H9 (cell line): Measurements from ENCODE around the gene CHRDL1. TPM values are rescaled to one million over a fixed set of nuclear protein-coding genes. Genes with fewer than 3 reads are reported as not detected.

Source experiments
- DNase-seq: peaks from one replicate; pipeline ENCODE4 v3.0.0-alpha.2; 2017
- H2AFZ ChIP-seq: one replicate; pipeline ENCODE4 v1.6.1; 2013; ENCODE audit warnings: mild to moderate bottlenecking, low read length, control low read depth, moderate library complexity
- H2AK5ac ChIP-seq: 2 replicates; pipeline ENCODE4 v1.6.1; 2013; ENCODE audit warnings: low read length, control low read depth, mixed read lengths; ENCODE audit not compliant: insufficient read length
- H2BK120ac ChIP-seq: one replicate; pipeline ENCODE4 v1.6.1; 2013; ENCODE audit warnings: low read depth, mild to moderate bottlenecking, low read length, control low read depth, inconsistent platforms; ENCODE audit not compliant: poor library complexity, severe bottlenecking
- H2BK12ac ChIP-seq: 2 replicates; pipeline ENCODE4 v1.6.1; 2013; ENCODE audit warnings: low read length, control low read depth, mixed read lengths, low read depth; ENCODE audit not compliant: insufficient read length
- H2BK15ac ChIP-seq: 2 replicates; pipeline ENCODE4 v1.6.1; 2013; ENCODE audit warnings: low read depth, low read length, control low read depth
- H2BK20ac ChIP-seq: one replicate; pipeline ENCODE4 v1.6.1; 2013; ENCODE audit warnings: low read depth, mild to moderate bottlenecking, low read length, control low read depth, inconsistent platforms; ENCODE audit not compliant: poor library complexity, severe bottlenecking
- H2BK5ac ChIP-seq: 2 replicates; pipeline ENCODE4 v1.6.1; 2013; ENCODE audit warnings: low read length, control low read depth, mixed read lengths; ENCODE audit not compliant: insufficient read length
- H3K14ac ChIP-seq: 2 replicates; pipeline ENCODE4 v1.6.1; 2013; ENCODE audit warnings: low read length, control low read depth; ENCODE audit not compliant: insufficient read depth
- H3K18ac ChIP-seq: 2 replicates; pipeline ENCODE4 v1.6.1; 2013; ENCODE audit warnings: low read depth, mild to moderate bottlenecking, mixed read lengths, low read length, control low read depth; ENCODE audit not compliant: insufficient read length
- H3K23ac ChIP-seq: 2 replicates; pipeline ENCODE4 v1.6.1; 2013; ENCODE audit warnings: low read length, control low read depth, mixed read lengths, low read depth; ENCODE audit not compliant: insufficient read length
- H3K23me2 ChIP-seq: 2 replicates; pipeline ENCODE4 v1.6.1; 2013; ENCODE audit warnings: low read depth, mild to moderate bottlenecking, mixed read lengths, low read length, control low read depth; ENCODE audit not compliant: insufficient read length, poor library complexity, severe bottlenecking
- H3K27ac ChIP-seq: 2 replicates; pipeline ENCODE4 v1.5.1; 2013; ENCODE audit warnings: low read length, control low read depth, mixed read lengths, low read depth; ENCODE audit not compliant: insufficient read length
- H3K27me3 ChIP-seq: 2 replicates; pipeline ENCODE4 v1.6.1; 2013; ENCODE audit warnings: low read length, control low read depth, inconsistent platforms; ENCODE audit not compliant: insufficient read depth
- H3K4ac ChIP-seq: 2 replicates; pipeline ENCODE4 v1.6.1; 2013; ENCODE audit warnings: low read depth, mild to moderate bottlenecking, control low read depth, inconsistent platforms, low read length, moderate library complexity
- H3K4me1 ChIP-seq: 2 replicates; pipeline ENCODE4 v1.6.1; 2013; ENCODE audit warnings: low read length, control low read depth, inconsistent platforms; ENCODE audit not compliant: insufficient read depth
- H3K4me2 ChIP-seq: 2 replicates; pipeline ENCODE4 v1.6.1; 2013; ENCODE audit warnings: low read length, control low read depth, mixed read lengths; ENCODE audit not compliant: insufficient read length, insufficient read depth
- H3K56ac ChIP-seq: 2 replicates; pipeline ENCODE4 v1.6.1; 2013; ENCODE audit warnings: low read depth, mild to moderate bottlenecking, mixed read lengths, low read length, control low read depth; ENCODE audit not compliant: insufficient read length
- H3K79me1 ChIP-seq: 2 replicates; pipeline ENCODE4 v1.6.1; 2013; ENCODE audit warnings: low read depth, mild to moderate bottlenecking, moderate library complexity, low read length, control low read depth, inconsistent platforms; ENCODE audit not compliant: insufficient read depth, poor library complexity, severe bottlenecking
- H3K79me2 ChIP-seq: 2 replicates; pipeline ENCODE4 v1.6.1; 2013; ENCODE audit warnings: low read length, control low read depth, inconsistent platforms; ENCODE audit not compliant: insufficient read depth
- H3K9ac ChIP-seq: 2 replicates; pipeline ENCODE4 v1.6.1; 2013; ENCODE audit warnings: low read length, control low read depth, mixed read lengths; ENCODE audit not compliant: insufficient read length; ENCODE audit errors: extremely low read depth
- H3K9me3 ChIP-seq: one replicate; pipeline ENCODE4 v1.6.1; 2013; ENCODE audit warnings: low read depth, low read length, inconsistent platforms; ENCODE audit not compliant: control insufficient read depth
- H3T11ph ChIP-seq: one replicate; pipeline ENCODE4 v1.6.1; 2013; ENCODE audit warnings: mild to moderate bottlenecking, low read length, control low read depth, inconsistent platforms
- H4K20me1 ChIP-seq: one replicate; pipeline ENCODE4 v1.6.1; 2013; ENCODE audit not compliant: control insufficient read depth, insufficient read length, insufficient read depth
- H4K5ac ChIP-seq: 2 replicates; pipeline ENCODE4 v1.6.1; 2013; ENCODE audit warnings: low read depth, mild to moderate bottlenecking, mixed read lengths, low read length, control low read depth; ENCODE audit not compliant: insufficient read length
- H4K8ac ChIP-seq: replicated peaks from 2 replicates; pipeline ENCODE4 v1.6.1; 2013; ENCODE audit warnings: low read length, control low read depth, mixed read lengths, low read depth; ENCODE audit not compliant: insufficient read length
- H4K91ac ChIP-seq: 2 replicates; pipeline ENCODE4 v1.6.1; 2013; ENCODE audit warnings: low read depth, mild to moderate bottlenecking, moderate library complexity, mixed read lengths, low read length, control low read depth; ENCODE audit not compliant: insufficient read length
- H3K27ac Mint-ChIP-seq, 3 experiments: 2 replicates in 2 of 3; 3 replicates in 1 of 3; pipeline ENCODE4 v1.8.0; 2020 to 2021; ENCODE audit warnings: mixed read lengths in 3 of 3, mild to moderate bottlenecking in 1 of 3, moderate library complexity in 1 of 3
- H3K27me3 Mint-ChIP-seq: 2 replicates; pipeline ENCODE4 v1.8.0; 2021; ENCODE audit warnings: low read depth, mild to moderate bottlenecking, moderate library complexity, mixed read lengths
- H3K36me3 Mint-ChIP-seq, 3 experiments: 2 replicates in 2 of 3; 3 replicates in 1 of 3; pipeline ENCODE4 v1.8.0; 2020 to 2021; ENCODE audit warnings: low read depth in 3 of 3, mixed read lengths in 3 of 3; ENCODE audit not compliant: insufficient read depth in 1 of 3
- H3K4me1 Mint-ChIP-seq, 2 experiments: 2 replicates each; pipeline ENCODE4 v1.8.0; 2020; ENCODE audit warnings: mixed read lengths in 2 of 2
- H3K4me3 Mint-ChIP-seq, 2 experiments: 2 replicates in 1 of 2; 3 replicates in 1 of 2; pipeline ENCODE4 v1.8.0; 2020 to 2021; ENCODE audit warnings: mild to moderate bottlenecking in 2 of 2, mixed read lengths in 2 of 2, moderate library complexity in 1 of 2
- H3K9me3 Mint-ChIP-seq, 2 experiments: 2 replicates in 1 of 2; 3 replicates in 1 of 2; pipeline ENCODE4 v1.8.0; 2020; ENCODE audit warnings: mild to moderate bottlenecking in 2 of 2, mixed read lengths in 2 of 2, moderate library complexity in 1 of 2
- CTCF ChIP-seq: fragments of 200-600 bp; sonication (generic); conservative IDR thresholded peaks from 3 replicates; pipeline ENCODE4 v1.8.0; 2021; ENCODE audit warnings: antibody characterized with exemption, mild to moderate bottlenecking
- WGBS: extraction: QIAGEN DNeasy Blood & Tissue Kit; methylation state at CpG from one replicate; pipeline ENCODE4 v1.1.7; 2013; ENCODE audit warnings: missing lambda C conversion rate, low lambda C conversion rate, mixed read lengths; ENCODE audit not compliant: insufficient read length; ENCODE audit errors: extremely low coverage; 5-methylcytosine and 5-hydroxymethylcytosine counted together
- total RNA-seq: library from RNA; stranded (reverse); gene quantifications from 2 replicates; pipeline ENCODE4 v1.2.1, GENCODE V29; 2021

CHRDL1 gene
- total RNA-seq, 1 experiment from 2014 or later: 11.8 TPM

DNA sequence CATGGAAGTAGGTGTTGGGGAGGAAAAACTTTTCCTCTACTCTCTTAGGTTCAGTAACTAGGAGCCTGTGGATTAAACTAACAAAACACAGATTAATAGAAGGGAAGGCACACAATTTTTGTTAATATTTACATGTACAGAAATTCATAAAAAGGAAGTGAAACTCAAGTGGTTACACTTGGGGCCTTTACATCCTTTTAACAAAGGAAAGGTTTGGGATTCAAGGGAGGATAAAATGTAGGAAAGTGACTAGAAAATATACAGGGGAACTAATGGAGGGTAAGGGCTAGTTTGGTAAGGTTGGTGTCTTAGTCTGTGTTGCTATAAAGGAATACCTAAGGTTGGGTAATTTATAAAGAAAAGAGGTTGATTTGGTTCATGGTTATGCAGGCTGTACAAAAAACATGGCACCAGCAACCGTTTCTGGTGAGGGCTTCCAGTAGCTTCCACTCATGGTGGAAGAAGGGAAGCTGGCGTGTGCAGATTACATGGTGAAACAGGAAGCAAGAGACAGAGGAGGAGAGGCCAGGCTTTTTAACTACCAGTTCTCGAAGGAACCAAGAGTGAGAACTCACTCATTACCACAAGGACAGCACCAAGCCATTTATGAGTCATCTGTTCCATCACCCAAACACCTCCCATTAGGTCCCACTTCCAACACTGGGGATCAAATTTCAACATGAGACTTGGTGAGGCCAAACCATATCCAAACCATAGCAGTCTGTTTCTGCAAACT is 124.4 kb downstream of the CHRDL1 start:
- H3K4me1 Mint-ChIP-seq: peaks cover 27% of the 10 kb centered on the region in 2 experiments
- no CpG with 5 or more reads among the region's 3 CpGs for WGBS

More for the DNA sequence above, 124.4 kb downstream of the CHRDL1 start:
- no peaks in the 10 kb centered on the region for H3K27me3 ChIP-seq
- H2AFZ ChIP-seq: no peak overlapping the region
- H3K27ac ChIP-seq: no peak overlapping the region
- H2BK5ac ChIP-seq: no peak overlapping the region
- no peak overlapping the region for H3K23ac ChIP-seq
- no peak for DNase-seq
- no peak overlapping the region; a peak in 1 of 7 replicates for H3K27ac Mint-ChIP-seq
- no peak overlapping the region for H3K18ac ChIP-seq
- H2BK20ac ChIP-seq: no peak overlapping the region
- H3K56ac ChIP-seq: no peak overlapping the region
- no peak overlapping the region for H4K91ac ChIP-seq
- H3K9me3 Mint-ChIP-seq: no peaks in the 10 kb centered on the region
- no peaks in the 10 kb centered on the region for H3K27me3 Mint-ChIP-seq
- H3K4me1 ChIP-seq: peaks cover 4% of the 10 kb centered on the region; the same call in 1 of the 2 replicates
- no peak overlapping the region for H3K4ac ChIP-seq
- no peaks in the 10 kb centered on the region for H3K23me2 ChIP-seq
- H4K5ac ChIP-seq: no peak overlapping the region
- H3K79me2 ChIP-seq: no peaks in the 10 kb centered on the region
- no peak overlapping the region for H2BK12ac ChIP-seq
- no peak overlapping the region for H3K9ac ChIP-seq
- H3K14ac ChIP-seq: no peak overlapping the region
- peaks cover 0 to 5% (median 3%) of the 10 kb centered on the region in 3 experiments; a peak in 5 of 7 replicates for H3K36me3 Mint-ChIP-seq
- no peak for TF ChIP-seq CTCF
- no peaks in the 10 kb centered on the region for H4K20me1 ChIP-seq
- no peak overlapping the region for H2AK5ac ChIP-seq
- H4K8ac ChIP-seq: no peak overlapping the region
- no peak overlapping the region for H3K4me3 Mint-ChIP-seq
- no peaks in the 10 kb centered on the region for H3K9me3 ChIP-seq
- H3T11ph ChIP-seq: no peak overlapping the region
- H2BK120ac ChIP-seq: no peak overlapping the region
- no peak overlapping the region for H2BK15ac ChIP-seq
- H3K4me2 ChIP-seq: no peak overlapping the region
- no peaks in the 10 kb centered on the region for H3K79me1 ChIP-seq
